ENCODE measurements around the gene IPO5.

Gene IPO5

GRCh38 chr13:98055623-98056022 lies 102.1 kb downstream of the IPO5 start:
- no peak for DNase-seq

GRCh38 chr13:98056839-98057410 lies 103.5 kb downstream of the IPO5 start:
- DNase-seq, result no peak

GRCh38 chr13:98059276-98059675 lies 105.8 kb downstream of the IPO5 start:
- DNase-seq, result no peak

DNA sequence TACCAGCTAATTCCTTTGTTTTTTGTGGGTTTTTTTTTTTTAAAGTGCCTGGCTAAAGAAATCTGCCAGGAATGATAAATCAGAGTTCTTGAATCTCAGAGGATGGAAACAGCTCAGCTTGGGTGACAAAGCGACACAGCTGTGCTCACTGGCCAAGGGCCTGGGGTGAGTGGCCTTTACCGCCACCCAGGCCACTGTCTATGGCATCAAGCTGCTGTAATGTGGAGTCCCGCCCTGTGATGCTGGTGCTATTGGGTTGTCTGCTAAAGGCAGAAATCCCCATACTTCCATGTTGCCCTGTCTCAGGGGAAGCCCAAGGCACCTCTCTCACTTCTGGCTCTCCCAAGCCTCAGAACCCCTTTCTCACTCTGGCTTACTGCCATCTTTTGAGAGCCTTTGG lies 106.8 kb downstream of the IPO5 start:
- DNase-seq, result no peak

DNA sequence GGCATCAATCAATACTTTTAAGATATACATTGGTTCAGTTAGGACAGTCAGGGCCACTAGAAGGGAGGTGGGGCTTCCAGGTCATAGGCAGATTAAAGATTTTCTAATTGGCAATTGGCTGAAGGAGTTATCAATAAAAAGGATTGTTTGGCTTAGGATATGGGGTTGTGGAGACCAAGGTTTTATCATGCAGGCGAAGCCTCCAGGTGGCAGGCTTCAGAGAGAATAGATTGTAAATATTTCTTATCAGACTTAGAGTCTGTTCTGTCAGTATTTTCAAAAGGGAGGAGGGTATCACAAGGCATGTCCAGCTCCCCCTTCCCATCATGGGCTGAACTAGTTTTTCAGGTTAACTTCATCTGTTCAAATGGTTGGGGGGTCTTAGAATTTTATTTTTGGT lies 112.0 kb downstream of the IPO5 start:
- DNase-seq, result no peak

DNA sequence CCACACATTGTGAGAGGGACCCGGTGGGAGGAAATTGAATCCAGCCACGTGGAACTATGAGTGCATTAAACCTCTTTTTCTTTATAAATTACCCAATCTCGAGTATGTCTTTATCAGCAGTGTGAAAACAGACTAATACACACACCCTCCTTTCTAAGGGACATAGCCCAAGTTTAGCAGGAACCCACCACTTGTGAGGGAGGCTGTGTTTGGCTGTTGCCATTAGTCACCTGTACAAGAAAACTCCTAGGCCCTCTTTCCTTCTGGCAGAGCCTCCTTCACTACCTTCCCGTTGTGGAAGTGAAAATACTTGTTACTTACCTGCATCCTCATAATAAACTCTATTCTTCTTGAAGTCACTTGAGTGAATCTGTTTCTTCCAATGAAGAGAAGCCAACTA lies 113.2 kb downstream of the IPO5 start:
- DNase-seq, result no peak

- no peak for DNase-seq
Measured at GRCh38 chr13:98068521-98068920, 115.0 kb downstream of the IPO5 start.

DNA sequence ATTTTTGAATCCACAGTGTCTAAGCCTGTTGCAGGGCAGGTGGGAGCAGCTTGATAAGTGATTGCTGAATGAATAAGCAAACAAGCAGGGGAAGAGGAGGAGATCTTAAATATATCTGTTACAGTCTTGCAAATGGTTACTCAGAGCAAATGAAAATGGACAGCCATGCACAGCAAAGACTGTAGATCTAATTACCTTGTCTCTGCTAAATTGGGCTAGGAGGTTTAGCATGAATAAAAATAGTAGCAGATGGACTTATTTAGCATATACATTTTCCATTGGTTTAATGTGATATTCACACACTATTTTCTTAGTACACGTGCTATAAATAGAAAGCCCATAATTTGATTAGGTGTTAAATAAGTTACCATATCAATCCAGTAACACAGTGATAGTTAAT lies 116.5 kb downstream of the IPO5 start:
- DNase-seq, result no peak

GRCh38 chr13:98071316-98071715 lies 117.8 kb downstream of the IPO5 start:
- DNase-seq, result no peak

DNA sequence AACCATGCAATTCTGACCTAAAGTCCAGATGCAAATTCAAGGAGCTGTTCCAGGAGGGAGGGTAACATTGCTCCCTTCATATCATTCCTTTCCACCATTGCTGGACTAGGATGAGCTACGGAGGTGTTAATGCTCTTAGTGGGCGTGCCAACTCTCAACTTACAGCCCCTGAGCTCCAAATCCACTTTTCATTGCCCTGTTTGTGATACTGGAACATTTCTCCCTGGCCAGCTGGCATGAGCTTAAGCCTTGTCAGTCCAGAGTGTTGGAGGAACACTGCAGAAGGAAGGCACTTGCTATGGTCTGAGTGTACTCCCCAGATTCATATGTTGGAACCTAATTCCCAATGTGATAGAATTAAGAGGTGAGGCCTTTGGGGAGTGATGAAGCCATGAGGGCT lies 119.0 kb downstream of the IPO5 start:
- DNase-seq, result no peak

All from right kidney (tissue), 1 donor.